Measurements from ENCODE around the gene KBTBD8. TPM values are rescaled to one million over a fixed set of nuclear protein-coding genes. Genes with fewer than 3 reads are reported as not detected.

The KBTBD8 gene
- total and polyA plus RNA-seq, 9 of the 15 experiments (the other 6 are each of a cell fraction or from before 2014, with no cell fraction given): 2.7 to 9.1 (median 5.6) TPM

DNA sequence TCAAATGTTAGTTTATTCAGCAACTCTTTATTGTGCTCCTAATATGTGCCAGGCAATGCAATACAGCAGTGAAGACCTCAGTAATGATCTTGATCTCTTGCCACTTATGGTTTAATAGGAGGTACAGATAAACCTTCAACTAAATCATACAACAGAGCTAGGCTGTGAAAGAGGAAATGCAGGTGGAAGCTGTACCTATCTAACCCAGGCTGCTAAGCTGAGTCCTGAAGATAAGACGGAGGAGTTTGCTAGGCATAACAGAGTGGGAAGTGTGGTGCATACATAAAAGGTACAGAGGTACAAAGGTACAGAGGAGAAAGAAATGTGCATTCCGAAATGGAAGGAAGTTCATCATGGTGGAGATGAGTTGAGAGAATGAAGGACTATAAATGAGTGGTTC is 35.0 kb downstream of the KBTBD8 start (continued):
- TF ChIP-seq, protein P1, sequence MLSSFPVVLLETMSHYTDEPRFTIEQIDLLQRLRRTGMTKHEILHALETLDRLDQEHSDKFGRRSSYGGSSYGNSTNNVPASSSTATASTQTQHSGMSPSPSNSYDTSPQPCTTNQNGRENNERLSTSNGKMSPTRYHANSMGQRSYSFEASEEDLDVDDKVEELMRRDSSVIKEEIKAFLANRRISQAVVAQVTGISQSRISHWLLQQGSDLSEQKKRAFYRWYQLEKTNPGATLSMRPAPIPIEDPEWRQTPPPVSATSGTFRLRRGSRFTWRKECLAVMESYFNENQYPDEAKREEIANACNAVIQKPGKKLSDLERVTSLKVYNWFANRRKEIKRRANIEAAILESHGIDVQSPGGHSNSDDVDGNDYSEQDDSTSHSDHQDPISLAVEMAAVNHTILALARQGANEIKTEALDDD (IDR thresholded peaks at IDR 0.05): peak; percentile 79
- peak; percentile 66; the same call in 1 of the 2 replicates for TF ChIP-seq SMARCA4 (IDR thresholded peaks at IDR 0.05)
- peak; percentile 78; the same call in 1 of the 2 replicates for TF ChIP-seq POLR2AphosphoS5 (IDR thresholded peaks at IDR 0.05; ENCODE audit: control insufficient read depth, insufficient read depth, low read depth, low read length)
- no peak for TF ChIP-seq HDAC3 (IDR thresholded peaks at IDR 0.05; ENCODE audit: borderline replicate concordance, partially characterized antibody)
- no peak for TF ChIP-seq PURB (CRISPR knock-in tag; IDR thresholded peaks at IDR 0.05; ENCODE audit: low read depth)
- TF ChIP-seq ZBTB49 (CRISPR knock-in tag; IDR thresholded peaks at IDR 0.05; ENCODE audit: borderline replicate concordance): no peak
- TF ChIP-seq KLF16 (IDR thresholded peaks at IDR 0.05): peak; percentile 54
- peak; percentile 90 for TF ChIP-seq CBFA2T3 (IDR thresholded peaks at IDR 0.05)
- peak; percentile 74 for TF ChIP-seq ZEB2 (IDR thresholded peaks at IDR 0.05)
- no peak for TF ChIP-seq ZZZ3 (IDR thresholded peaks at IDR 0.05)
- no peak for TF ChIP-seq ZFP1 (CRISPR knock-in tag; IDR thresholded peaks at IDR 0.05)
- no peak for TF ChIP-seq ZNF699 (CRISPR knock-in tag; IDR thresholded peaks at IDR 0.05; ENCODE audit: insufficient replicate concordance)
- peak; percentile 38; the same call in 1 of the 2 replicates for TF ChIP-seq FOXM1 (IDR thresholded peaks at IDR 0.05; ENCODE audit: low read depth)
- TF ChIP-seq FOXM1 (CRISPR knock-in tag; IDR thresholded peaks at IDR 0.05; ENCODE audit: low read depth): no peak
- TF ChIP-seq CTBP1 (IDR thresholded peaks at IDR 0.05; ENCODE audit: borderline replicate concordance): peak; percentile 48; the same call in 1 of the 2 replicates
- TF ChIP-seq TCF3 (CRISPR knock-in tag; IDR thresholded peaks at IDR 0.05): peak; percentile 82
- TF ChIP-seq NFIC (IDR thresholded peaks at IDR 0.05): 0 out of 2 replicates have a peak, but pooled peaks have one; percentile 24
- peak; percentile 70 for TF ChIP-seq TAL1 (IDR thresholded peaks at IDR 0.05)
- TF ChIP-seq DPF2 (IDR thresholded peaks at IDR 0.05): peak; percentile 68
- TF ChIP-seq NCOR1 (IDR thresholded peaks at IDR 0.05): peak; percentile 63; the same call in 1 of the 2 replicates
